ENCODE data around the gene CTU1.
"Not testable (repeated sequence)": the region's sequence is repeated elsewhere in the genome, so short reads cannot be mapped to it uniquely, and the experiment has no call there.

Gene CTU1

DNA sequence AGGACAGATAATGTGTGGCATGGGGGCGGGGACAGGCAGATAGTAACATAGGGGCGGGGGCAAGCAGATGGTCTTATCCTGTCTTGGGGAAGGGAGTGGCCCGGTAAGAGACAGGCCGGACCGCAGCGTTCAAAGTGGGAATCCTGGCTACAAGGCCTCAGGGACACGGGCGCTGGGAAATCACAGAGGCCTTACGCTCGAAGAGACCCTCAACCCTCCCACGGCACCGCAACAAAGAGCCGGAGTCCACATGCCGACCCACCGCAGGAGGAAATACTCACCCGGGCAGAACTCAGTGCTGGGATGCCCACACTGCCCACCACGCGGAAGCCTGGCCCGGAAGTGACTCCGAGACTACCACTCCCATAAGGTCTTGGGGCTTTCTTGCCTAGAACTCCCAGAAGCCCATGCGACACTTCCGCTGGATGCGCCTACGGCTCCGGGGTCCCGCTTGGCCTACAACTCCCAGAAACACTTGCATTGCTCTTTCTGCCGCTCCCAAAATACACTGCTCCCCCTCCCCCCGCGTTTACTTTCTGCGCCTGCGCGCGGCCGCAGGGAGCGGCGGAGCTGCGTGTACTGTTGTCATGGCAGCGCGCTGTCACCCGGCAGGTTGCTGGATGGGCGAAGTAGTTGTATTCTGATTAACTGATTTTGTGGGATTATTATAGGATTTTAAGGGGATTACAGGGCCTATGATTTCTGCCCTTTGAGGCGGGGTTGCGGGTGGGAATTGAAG is at the start of gene CTU1:
Gene CTU1, minus strand, starts transcription at position 344 of the 739 bp plus-strand sequence. CDS start 3,840 bp downstream, outside the sequence.
- peak; percentile 100 for DNase-seq

DNA sequence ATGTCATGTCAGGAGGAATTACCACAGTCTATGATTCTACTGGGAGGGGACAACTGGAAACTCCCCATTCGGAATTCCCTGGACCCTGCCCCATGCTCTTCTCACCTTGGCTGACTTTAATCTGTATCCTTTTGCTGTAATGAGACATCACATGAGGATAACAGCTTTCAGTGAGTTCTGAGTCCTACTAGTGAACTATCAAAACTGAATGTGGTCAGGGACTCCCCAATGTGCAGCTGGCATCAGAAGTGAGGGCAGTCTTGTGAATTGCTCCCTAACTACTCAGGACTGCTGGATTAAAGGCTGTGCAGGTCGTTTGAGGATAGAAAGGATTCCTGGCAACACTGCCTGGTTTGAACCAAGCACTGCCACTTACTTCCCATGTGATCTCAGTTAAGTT is 49.1 kb upstream of the CTU1 start:
- no peak for DNase-seq

DNA sequence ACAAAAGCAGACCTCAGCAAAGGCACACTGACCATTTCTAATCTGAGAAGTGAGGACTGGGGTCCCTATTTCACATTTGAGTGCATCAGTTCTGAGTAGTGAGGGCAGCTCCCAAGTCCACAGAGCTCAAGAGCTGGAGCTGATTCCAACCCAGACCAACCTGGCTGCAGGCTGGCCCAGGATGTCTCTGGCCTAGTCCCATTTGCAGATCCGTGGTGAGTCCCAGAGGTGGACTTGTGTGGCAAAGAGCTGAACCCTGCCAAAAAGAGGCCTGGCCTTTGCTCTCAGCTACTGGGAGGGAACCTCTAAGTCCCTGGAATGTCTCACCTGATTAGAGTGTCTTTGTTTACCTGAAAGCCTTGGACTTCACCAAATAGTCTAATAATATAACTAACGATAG is 48.5 kb upstream of the CTU1 start:
- no peak for DNase-seq

DNA sequence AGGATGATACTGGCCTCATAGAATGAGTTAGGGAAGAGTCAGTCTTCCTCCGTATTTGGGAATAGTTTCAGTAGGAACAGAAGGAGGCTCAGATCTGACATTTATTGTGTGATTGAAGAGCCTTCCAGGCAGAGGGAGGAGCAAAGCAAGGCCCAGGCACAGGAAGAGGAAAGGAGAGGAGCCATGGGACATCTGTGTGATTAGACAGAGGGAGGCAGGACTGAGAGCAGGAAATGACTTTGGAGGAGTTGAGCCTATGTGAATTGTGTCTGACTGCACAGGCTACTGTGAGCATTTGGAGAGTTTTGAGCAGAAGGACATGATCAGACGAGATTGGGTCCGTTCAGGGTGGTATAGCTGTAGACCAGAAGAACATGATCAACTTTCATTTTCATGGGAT is 42.4 kb upstream of the CTU1 start:
- DNase-seq = no peak

DNA sequence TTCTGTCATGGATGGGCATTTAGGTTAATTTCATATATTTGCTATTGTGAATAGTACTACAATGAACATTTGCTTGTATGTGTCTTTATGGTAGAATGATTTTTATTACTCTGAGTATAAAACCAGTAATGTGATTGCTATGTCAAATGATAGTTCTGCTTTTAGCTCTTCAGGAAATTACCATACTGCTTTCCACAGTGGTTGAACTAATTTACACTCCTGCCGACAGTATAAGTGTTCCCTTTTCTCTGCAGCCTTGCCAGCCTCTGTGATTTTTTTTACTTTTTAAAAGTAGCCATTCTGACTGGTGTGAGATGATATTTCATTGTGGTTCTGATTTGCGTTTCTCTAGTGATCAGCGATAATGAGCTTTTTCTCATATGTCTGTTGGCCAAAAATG is 40.4 kb upstream of the CTU1 start:
- DNase-seq = peak; percentile 58

DNA sequence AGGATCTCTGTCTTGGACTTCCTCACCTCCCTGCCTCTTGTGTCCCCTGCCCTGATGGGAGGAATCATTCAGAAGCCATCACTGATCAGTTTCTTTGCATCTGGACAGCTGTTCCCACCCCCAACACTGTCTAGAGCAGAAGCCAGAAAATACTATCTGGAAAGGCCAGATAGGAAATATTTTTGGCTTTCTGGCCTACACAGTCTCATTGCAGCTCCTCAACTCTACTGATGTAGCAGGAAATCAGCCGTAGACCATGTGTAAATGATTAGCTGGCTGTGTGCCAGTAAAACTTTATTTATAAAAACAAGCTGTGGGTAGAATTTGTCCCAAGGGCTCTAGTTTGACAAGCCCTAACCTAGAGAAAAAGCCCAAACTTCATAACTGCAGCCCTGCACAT is 39.5 kb upstream of the CTU1 start:
- no peak for DNase-seq

DNA sequence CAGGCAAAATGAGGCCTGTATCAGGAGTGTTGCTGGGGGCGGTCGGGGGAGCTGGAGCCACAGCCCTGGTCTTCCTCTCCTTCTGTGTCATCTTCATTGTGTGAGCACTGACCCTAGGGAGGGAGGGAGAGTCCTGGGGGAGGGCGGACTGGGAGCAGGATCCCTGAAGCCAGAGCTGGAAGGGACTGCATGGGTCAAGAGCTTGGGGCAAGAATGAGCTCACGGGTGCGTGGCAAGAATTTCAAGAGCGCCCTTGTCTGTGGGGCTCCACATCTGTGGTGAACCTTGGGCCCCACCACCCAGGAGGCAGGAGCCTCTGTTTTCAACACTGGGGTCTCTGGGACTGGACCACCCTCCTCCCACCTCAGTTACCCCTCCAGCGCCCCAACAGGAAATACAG is 38.5 kb upstream of the CTU1 start:
- DNase-seq = no peak

DNA sequence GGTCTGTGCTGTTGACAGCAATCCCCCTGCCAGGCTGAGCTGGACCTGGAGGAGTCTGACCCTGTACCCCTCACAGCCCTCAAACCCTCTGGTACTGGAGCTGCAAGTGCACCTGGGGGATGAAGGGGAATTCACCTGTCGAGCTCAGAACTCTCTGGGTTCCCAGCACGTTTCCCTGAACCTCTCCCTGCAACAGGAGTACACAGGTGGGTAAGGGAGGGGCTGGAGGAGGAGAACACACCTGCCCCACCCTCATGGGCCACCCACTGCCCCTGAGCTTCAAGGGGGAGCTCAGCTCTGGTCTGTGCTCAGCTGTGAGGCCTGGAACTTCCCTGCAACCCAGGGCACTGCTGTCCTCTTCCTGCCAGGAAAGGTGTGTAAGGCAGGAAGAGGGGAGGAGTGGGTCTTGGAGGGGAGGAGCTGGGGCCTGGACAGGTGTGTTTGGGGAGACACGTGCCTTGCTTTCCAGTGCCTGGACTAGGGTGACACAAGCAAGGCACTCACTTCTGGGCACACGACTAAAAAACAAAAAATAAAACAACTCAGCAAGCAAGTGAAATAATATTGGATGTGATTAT is 37.8 kb upstream of the CTU1 start:
- no peak for DNase-seq

DNA sequence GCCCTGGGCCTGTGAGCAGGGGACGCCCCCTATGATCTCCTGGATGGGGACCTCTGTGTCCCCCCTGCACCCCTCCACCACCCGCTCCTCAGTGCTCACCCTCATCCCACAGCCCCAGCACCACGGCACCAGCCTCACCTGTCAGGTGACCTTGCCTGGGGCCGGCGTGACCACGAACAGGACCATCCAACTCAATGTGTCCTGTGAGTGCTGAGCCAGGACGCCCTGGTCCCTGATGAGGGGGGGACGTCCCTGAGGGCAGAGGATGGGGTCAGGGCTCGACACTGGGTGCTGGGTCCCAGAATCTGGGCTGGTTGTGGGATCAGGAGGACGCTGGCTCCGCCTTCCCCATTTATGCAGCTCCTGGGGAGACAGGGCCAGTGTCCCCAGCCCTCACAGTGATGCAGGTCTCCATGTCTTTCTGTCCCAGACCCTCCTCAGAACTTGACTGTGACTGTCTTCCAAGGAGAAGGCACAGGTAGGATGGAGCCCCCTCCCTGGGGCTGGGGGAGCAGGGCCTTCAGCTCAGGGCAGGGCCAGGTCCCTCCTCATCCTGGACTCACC is 36.4 kb upstream of the CTU1 start:
- no peak for DNase-seq

DNA sequence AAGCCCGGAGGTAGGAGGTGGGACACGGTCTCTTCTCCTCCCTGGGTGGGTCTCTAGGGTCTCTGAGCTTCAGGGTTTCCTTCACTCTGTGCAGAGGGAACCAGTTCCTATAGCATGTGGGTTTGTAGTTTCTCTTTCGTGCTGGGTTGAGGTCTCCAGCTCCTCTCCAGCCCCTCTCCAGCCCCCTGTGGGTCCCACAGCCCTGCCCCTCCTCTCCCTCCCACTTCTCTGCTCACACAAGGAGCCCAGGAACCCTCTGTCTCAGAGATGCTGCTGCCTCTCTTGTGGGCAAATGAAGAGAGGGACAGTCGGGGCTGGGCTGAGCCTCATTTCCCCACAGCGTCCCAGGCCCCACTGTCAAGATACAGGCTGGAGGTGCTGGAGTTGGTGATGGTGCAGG is 35.3 kb upstream of the CTU1 start:
- DNase-seq = no peak

DNA sequence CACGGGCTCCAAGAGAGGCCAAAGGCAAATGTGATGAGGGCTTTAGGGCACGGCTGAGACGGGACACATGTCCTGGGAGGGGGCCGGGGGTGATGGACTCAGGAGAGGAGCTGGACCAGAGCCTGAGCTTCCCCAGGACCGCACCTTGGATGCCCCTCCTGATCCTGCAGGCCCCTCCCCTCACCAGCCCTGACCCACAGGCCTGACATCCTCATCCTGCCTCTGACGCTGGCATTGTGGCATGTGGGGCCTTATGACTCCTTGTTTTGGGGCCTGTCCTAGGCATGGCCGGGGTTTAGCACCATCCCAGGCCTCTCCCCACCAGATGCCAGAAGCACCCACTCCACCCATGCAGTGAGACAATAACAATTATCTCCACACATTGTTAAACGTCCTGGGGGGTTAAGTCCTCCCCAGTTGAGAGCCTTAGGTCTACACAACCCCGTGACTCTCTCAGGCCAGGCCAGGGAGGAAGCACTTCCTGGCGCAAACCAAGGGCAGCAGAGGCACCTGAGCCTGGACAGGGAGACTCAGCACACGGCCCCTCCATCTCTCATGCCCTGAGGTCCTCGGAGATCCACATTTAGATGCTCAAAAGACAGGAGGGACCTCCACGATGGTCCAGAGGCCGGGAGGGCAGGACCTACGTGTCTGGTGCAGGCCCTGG is 34.7 kb upstream of the CTU1 start:
- DNase-seq = not testable (repeated sequence)

DNA sequence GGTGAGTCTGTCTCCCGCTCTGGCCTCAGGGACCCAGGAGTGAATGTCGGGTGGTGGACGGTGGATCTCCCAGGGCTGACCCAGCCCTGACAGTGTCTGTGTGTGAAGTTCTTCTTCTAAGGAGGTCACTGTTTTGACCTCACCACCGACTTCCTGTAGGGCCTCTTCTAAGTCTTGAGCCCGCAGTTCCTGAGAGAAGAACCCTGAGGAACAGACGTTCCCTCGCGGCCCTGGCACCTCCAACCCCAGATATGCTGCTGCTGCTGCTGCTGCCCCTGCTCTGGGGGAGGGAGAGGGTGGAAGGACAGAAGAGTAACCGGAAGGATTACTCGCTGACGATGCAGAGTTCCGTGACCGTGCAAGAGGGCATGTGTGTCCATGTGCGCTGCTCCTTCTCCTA is 33.9 kb upstream of the CTU1 start, which contains the start of gene SIGLEC7:
Gene SIGLEC7, plus strand, starts transcription at position 183 of the 400 bp plus-strand sequence. Its CDS starts 69 bp downstream, at position 252.
- peak; percentile 57 for DNase-seq

DNA sequence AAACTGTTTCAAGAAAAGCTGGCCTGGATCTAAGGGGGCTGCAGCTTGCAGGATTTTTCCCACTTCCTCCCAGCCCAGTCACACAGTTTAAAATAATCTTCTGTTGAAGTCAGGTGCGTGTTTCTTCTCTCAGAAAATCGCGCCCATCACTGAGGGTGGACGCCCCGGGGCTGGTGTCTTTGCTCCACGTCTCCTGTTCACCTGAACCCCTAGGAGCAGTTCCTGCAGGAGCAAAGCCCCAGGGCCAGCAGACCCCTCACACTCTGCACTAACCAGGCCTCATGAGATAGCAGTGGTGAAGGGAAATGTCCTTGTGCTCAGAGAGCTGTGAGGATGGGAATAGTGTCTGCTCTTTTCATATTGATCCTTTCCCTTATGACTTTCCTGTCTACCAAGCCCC is 33.0 kb upstream of the CTU1 start:
- DNase-seq = no peak

DNA sequence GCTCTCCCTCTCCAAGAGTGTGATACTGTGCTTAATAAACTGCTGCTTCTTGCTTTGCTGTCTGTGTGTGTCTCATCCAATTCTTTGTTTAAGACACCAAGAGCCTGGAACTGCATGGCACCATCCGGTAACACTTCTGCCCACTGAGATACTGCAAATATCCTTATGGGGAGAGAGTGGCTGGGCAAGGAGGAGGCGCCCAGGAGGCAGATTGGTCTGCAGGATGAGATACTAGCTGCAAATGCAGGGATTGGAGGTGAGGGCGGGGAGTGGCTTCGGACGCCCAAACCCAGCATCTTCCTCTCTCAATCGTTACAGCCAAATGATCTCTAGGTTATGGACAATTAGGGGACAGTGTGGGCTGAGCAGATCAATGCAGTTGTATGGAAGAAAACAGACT is 32.2 kb upstream of the CTU1 start:
- no peak for DNase-seq

DNA sequence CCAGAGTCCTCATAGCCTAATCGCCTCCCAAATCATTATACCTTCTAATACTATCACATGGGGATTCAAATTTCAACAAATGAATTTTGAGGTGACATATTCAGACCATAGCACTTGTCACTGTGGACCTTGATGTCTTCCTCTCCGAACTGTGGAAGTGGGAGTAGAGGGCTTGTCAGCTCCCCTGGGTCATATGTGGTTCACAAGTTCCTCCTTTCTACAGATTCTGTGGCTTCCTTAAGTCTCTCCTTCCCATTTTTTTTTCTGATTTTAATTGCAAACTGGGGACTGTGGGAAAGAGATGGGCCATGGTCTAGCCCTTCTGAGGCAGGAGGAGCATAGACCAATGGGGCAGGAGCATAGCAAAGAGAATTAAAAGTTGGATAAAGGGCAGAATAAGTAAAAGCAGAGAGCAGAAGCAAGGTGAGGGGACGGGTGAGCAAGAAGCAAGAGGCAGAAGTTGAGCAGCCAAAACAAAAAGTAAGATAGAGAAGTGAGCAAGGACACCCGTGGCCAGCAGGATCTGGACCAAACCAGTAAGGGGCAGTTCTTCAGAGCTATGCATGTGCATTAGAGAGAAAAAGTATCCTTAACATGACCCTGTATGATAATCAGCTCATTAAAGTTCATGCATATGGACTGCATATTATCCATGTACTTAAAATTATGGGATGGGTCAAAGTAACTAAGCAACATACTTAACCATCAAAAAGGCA is 31.2 kb upstream of the CTU1 start:
- DNase-seq = peak; percentile 90

DNA sequence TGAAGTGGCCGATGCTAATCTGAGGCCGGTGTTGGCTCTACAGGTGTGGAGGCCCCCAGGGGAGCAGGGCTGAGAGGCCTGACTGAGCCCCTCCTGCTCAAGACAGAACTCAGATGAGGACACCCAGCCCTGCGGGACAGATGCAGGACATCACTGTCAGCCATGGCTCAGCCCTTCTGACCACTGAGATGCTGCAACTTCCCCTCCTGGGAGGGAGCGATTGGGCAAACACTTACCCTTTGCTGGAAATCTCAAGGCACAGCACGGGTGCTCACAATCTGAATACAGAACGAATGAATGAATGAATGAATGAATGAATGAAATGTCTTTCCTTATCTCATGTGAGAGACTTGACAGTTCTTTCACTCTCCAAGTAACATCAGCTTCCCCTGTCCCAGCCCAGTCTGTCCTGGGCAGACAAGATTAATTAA is 30.4 kb upstream of the CTU1 start:
- DNase-seq = peak; percentile 95

DNA sequence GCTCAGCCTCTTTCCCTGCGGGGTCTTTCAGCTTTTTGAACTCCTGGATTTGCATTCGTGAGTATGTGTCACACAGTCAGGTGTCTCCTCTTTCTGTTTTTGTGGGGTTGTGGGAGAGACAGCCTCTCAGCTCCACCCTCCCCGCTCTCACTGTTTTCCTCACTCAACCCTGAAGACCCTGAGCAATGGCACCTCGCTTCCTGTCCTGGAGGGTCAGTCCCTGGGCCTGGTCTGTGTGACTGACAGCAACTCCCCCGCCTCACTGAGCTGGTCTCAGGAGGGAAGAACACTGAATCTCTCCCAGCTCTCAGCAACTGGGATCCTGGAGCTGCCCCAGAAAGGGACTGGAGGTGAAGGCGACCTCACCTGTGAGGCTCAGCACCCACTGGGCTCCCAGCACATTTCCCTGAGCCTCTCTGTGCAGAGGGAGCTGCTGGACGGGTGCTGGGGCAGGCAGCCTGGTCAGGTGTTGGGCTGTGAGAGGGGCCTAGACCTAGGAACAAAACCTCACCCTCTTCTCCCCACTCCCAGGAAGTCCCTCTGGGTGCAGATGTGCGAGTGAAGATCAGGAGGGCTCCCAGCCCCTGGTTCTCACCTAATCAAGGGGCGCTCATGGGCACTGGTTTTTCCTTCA is 29.7 kb upstream of the CTU1 start:
- DNase-seq = peak; percentile 46

DNA sequence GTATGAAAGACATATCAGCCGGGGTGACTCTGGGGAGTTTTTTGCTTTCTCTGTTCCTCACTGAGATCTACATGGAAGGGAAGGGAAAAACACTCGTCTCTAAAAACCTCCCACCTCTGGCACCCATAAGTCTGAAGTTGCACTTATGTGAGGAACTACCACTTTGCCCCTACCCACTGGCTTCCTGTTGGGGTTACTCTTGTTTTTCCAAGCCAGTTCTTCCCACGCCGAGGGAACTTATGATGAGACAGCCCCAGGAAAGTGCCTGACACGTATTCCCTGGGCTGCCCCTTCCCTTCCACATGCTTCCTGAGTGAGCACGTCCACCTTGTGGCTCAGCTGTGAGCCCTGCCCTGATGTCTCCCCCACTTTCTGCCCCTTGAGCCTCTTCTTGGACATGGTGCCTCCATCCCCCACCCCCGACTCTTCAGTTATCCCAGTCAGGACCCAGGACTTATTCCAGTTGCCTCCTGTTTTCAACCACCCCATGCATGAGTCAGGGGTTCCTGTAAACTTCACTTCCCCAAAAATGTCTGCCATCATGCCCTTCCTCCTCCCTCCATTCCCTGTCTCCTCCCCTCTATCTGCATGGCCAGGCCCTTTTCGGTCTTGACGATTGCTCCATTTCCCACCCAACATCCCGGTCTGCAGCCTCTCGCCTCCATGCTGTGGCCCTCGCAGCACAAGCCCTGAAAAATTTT is 28.8 kb upstream of the CTU1 start:
- DNase-seq = peak; percentile 98

DNA sequence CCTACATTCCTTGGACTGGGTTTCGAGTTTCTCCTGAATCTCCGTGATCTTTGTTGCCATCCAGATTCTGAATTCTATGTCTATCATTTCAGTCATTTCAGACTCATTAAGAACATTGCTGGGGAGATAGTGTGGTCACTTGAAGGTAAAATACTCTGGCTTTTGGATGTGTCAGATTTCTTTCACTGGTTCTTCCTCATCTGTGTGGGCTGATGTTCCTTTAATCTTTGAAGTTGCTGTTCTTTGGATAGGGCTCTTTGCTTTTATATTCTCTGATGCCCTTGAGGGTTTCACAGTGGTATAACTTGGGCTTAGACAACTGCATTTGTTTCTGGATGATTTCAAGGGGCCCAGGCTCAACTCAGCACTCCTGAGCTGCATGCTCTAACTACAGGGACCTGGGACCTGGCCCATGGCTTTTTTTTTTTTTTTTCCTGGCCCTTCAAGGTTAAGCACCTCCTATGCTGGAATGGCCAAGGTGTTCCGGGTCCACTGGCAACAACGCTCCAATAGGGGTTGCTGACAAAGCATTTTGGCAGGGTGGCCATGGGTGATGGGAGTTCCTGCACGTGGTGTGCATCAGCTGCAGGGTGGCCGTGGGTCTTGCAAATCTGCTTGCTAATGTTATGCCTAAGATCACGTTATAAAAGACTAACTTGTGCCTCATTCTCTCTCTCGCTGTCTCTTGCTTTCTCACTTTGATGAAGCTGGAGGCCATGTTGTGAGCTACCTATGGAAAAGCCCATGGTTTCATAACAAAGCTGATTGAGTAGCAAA is 28.0 kb upstream of the CTU1 start:
- peak; percentile 58 for DNase-seq

DNA sequence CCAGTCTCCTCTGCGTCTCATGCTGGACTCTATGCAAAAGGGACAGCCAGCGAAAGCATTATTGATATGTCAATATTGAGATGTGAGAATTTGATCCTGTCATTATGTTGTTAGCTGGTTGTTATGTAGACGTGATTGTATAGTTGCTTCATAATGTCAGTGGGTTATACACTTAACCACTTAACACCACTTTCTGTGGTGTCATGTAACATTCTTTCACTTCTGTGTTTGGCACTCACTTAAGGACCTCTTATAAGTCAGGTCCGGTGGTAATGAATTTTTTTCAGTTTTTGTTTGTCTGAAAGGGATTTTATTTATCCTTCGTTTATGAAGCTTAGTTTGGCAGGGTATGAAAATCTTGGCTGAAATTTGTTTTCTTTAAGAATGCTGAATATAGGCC is 26.8 kb upstream of the CTU1 start:
- DNase-seq = peak; percentile 86
